Measurements from ENCODE around the gene SERPINA3.

The SERPINA3 gene

GRCh38 chr14:94650806-94651805, 38.9 kb downstream of the SERPINA3 start:
- in situ Hi-C loops (cut with HindIII; ENCODE audit: low sequenced_read_pairs) = no loop called here

DNA sequence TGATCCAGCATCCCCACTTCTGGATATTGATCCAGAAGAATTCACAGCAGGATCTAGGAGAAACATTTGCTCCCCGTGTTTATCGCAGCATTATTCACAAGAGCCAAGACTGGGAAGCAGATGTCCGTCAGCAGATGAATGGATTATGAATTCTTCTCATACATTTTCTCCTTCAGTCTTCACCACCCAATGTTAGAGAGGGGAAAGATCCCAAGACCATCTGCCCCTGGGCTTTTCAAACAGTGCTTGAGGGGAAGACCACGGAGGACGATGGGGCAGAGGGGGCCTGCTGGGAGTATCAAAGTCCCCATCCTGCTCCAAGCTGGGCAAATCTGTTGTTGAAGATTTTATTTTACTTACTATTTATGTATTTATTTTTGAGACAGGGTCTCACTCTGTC, 41.1 kb downstream of the SERPINA3 start:
- in situ Hi-C loops (cut with HindIII; ENCODE audit: low sequenced_read_pairs) = no loop called here

DNA sequence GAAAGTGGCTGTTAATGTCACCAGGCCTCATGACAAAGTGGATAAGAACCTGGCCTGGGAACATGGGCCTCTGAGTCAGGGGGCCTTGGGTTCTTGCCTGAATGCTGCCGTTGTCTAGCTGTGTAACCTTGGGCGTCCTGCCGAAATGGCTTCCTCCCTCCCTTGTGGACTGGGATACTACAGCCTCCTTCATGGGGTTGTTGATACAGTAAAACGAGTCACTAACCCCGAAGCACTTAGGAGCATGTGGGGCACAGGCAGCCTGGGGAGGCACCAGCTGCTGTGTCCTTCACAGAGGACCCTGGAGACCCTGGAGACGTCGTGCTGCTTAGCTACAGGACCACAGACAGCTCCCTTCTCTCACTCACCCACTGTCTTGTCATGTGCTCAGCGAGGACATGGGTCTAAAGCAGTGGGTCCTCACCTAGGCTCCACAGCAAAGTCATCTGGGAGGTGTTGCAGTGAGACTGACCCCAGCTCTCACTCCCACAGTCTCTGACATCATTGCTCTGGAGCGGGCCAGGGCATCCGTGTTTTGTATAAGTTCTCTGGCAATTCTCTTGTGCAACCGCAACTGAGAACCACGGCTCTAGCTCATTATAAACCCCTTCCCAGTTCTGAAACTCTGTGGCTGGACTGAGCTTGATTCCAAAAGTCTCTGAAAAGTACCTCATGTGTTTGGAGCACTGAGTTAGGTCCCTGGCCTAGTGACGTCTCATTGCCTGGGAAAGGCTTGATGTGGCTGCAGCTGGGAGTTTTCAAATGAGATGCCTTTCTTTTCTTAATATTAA, 42.1 kb downstream of the SERPINA3 start:
- in situ Hi-C loops (cut with HindIII; ENCODE audit: low sequenced_read_pairs) = no loop called here

DNA sequence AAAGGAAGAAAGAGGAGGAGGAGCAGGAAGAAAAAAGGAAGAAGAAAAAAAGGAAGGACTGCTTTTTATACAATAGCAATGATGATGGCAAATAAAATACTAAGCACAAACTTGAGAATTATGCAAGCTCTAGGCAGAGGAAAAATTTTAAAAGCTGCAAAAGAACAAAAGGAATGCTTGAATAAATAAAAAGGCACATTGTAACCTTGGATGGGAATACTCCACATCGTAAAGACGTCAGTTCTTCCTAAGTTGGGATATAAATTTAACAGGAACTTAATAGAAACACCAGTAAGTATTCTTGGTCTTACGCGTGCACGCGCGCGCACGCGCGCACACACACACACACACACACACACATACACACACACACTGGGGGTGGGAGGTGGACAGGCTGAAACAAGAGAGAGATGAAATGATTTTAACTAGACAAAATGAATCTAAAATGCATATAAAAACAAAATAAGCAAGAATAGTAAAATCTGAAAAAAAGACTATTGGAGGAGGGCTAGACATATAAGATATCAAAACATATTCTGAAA, 43.0 kb downstream of the SERPINA3 start:
- in situ Hi-C loops (cut with HindIII; ENCODE audit: low sequenced_read_pairs) = no loop called here

- in situ Hi-C loops (cut with HindIII; ENCODE audit: low sequenced_read_pairs) = no loop called here
Observed at GRCh38 chr14:94656043-94656442, 43.9 kb downstream of the SERPINA3 start.

GRCh38 chr14:94659256-94659655, 47.1 kb downstream of the SERPINA3 start:
- in situ Hi-C loops (cut with HindIII; ENCODE audit: low sequenced_read_pairs) = no loop called here

GRCh38 chr14:94659901-94660300, 47.7 kb downstream of the SERPINA3 start:
- in situ Hi-C loops (cut with HindIII; ENCODE audit: low sequenced_read_pairs) = no loop called here

DNA sequence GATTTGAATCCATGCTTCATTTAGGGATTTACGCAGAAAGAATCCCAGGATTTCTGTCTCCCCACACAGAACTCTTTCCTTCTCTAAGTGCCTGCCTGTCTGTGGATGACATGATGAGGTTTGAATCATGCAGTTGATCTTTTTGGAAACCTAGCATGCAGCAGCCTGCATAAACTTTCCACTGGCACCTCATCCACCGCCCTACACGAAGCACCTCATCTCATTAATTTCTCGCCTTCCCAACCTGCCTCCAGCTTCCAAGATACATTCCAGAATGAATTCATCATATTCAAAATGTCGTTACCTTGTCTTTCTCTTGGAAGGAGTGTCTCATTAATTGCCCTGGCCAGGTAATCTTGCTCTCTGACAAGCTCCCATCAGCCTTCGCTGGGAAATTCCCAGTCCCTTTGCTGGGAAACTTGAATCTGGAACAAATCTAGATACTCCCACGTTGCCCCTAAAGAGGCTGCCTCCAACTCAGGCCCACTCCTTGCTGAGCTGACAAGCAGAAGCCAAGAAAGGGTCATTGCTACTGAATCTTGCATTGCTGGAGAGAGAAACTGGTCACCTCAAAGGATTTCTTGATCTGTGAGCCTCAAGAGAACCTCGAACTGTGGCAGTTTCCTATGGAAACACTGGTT, 48.2 kb downstream of the SERPINA3 start:
- in situ Hi-C loops (cut with HindIII; ENCODE audit: low sequenced_read_pairs) = no loop called here

- in situ Hi-C loops (cut with HindIII; ENCODE audit: low sequenced_read_pairs) = no loop called here
Observed at GRCh38 chr14:94663538-94663937, 51.3 kb downstream of the SERPINA3 start.

DNA sequence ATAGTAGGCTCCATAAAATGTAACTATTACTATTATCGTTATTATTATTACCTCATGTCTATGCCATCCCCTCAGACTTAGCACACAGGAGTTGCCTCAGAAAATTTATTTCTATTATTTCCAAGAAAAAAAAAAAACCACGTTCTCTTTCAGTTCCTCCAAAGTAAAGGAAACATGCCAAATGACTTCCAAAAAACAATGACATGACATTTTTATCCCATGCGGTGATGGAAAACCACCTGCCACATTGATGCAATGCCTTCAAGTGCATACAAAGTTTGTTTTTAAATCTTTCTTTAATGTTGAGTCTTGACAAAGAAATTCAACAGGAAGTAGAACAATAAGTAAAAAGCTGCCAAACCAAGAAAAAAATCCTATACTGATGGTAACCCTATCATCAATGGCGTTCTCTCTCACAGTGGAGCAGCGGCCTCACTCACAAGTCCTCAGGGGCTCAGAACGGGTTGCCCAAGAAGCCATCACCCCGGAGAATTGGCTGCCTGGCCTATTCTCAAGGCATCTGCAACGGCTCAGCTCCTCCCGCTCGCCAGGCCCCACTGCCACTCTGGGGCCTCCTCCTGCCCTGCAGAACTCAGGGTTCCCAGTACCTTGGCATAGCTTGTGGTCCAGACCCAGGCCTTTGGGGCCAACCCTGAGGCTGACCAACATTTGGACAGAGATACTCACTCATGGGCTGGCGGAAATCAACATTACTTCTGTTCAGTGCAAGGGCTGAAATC, 51.9 kb downstream of the SERPINA3 start:
- in situ Hi-C loops (cut with HindIII; ENCODE audit: low sequenced_read_pairs) = no loop called here

DNA sequence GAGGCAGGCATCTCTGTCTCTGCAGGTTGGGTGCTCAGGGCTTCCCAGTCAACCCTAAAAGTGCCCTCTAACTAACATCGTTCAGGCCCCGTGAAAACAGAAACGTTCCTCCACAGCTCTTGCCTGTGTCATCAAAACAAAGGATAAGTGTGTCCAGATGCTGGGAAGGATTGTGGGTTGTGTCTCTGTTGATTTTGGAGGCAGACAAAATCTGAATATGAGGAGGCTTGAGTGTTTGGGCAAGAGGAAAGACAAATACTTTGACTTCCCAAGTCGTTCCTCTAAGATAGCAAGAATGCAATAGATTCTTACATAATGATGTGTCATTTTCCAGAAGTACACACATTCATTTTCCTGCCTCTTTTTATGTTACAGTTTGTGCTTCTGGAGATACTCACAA, 52.9 kb downstream of the SERPINA3 start:
- in situ Hi-C loops (cut with HindIII; ENCODE audit: low sequenced_read_pairs) = no loop called here

DNA sequence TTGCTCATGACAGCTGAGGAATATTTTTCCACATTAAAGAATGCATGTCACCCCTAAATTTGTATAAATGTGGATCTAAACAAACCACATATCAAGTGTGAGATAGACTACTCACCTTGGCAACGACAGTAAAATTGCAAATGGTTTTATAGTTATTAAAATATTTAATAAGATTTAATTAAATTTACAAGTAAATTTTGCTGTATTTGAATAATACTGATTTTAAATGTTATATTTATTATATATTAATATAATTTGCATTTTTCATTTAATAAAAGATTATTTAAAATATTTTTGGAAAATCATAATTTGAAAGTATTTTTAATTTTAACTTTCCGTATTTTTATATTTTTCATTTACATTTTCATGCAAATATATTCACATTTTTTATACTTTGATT, 53.4 kb downstream of the SERPINA3 start:
- in situ Hi-C loops (cut with HindIII; ENCODE audit: low sequenced_read_pairs) = no loop called here

DNA sequence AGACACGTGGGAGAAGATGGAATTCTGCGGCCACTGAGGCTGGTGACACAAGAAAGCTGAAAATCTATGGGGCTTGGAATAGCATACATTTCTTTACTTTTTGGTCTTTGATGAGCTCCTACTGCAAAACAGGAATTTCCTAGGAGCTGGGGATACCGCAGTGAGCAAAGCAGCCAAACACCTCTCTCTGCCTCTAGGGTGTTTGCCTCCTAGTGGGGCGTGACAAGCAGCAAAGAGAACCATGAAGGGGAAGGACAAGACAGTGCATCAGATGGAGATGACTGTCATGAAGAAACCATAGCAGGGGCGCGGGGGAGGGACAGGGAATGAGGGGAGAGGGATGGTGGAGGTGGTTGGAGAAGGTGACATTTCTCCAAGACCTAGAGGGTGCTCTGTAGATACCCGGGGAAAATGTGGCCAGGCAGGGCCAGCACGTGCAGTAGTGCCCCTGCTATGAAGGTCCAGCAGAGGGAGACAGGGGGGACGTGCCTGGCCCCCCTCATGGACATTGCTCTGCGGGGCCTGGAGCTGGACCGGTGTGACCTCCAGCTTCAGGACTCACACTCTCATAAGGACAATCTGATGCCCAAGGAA, 58.6 kb downstream of the SERPINA3 start:
- in situ Hi-C loops (cut with HindIII; ENCODE audit: low sequenced_read_pairs) = no loop called here

DNA sequence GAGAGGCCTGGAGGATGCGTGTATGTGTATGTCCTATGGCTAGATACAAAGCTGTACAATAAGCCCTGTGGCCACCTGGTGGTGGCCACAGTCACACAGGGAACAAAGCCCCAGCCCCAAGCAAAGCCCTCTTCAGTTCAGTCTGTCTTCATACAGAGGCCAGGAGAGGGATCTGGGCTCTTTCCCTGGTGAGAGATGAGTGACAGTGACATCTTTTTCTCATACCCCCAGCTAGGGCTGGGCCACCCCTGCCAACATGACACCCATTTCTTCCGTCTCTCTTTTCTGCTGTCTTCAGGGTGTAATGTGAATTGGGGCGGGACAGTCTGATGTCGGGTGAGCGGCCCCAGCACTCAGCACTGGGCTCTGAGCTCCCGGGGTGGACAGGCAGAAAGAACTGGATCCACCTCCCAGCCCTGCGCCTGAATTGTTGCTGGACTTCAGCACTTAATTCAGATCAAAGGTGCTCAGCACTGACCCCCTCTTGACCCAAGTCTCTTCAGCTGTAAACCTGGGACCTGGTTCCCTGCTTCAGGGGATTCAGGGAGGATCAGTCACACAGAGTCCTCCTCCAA, 59.8 kb downstream of the SERPINA3 start:
- in situ Hi-C loops (cut with HindIII; ENCODE audit: low sequenced_read_pairs) = no loop called here

- in situ Hi-C loops (cut with HindIII; ENCODE audit: low sequenced_read_pairs) = no loop called here
Observed at GRCh38 chr14:94673071-94673470, 60.9 kb downstream of the SERPINA3 start.

All from endothelial cell of hepatic sinusoid (primary cell).